HEK293 (cell line): Measurements from ENCODE around the gene WARS2.

ENCODE experiments used
- CTCF ChIA-PET: fragments of 350-600 bp; formaldehyde crosslinking; extraction: SDS; loops from one replicate; lab custom pipeline; 2021; ENCODE audit warnings: antibody characterized with exemption; lab: Yijun Ruan, JAX
- POLR2A ChIA-PET: fragments of 300-600 bp; formaldehyde crosslinking; extraction: SDS; loops from one replicate; lab custom pipeline; 2020; ENCODE audit warnings: antibody characterized with exemption, inconsistent platforms; lab: Yijun Ruan, JAX
- H3K27ac ChIP-seq: fragments of 200-500 bp; sonication (Bioruptor generic); 2 replicates; pipeline ENCODE4 v1.5.1; 2014; ENCODE audit warnings: low read depth, low read length, control low read depth, inconsistent platforms; ENCODE audit errors: extremely low read depth
- H3K36me3 ChIP-seq, 2 experiments: fragments of 200-500 bp in 1 of 2; sonication (Bioruptor generic) in 1 of 2; 1 replicate in 1 of 2; 2 replicates in 1 of 2; pipeline ENCODE4 v1.5.1; 2014 to 2017; ENCODE audit warnings: inconsistent platforms in 2 of 2, low read length in 2 of 2; ENCODE audit not compliant: control insufficient read depth in 2 of 2, insufficient read depth in 1 of 2
- H3K4me1 ChIP-seq: fragments of 200-500 bp; sonication (Bioruptor generic); 2 replicates; pipeline ENCODE4 v1.5.1; 2014; ENCODE audit warnings: mild to moderate bottlenecking, low read length, inconsistent platforms; ENCODE audit not compliant: control insufficient read depth, insufficient read depth
- H3K4me3 ChIP-seq: 2 replicates; pipeline ENCODE4 v1.5.1; 2011; ENCODE audit warnings: low read depth, mild to moderate bottlenecking, control low read depth, low read length, moderate library complexity
- H3K9me3 ChIP-seq: fragments of 200-500 bp; sonication (Bioruptor generic); 2 replicates; pipeline ENCODE4 v1.5.1; 2014; ENCODE audit warnings: low read depth, low read length, inconsistent platforms; ENCODE audit not compliant: control insufficient read depth, insufficient read depth
- FEZF1 ChIP-seq: fragments of 450-650 bp; formaldehyde crosslinking; IDR thresholded peaks from 2 replicates; pipeline ENCODE4 v1.5.1; 2016; ENCODE audit warnings: missing biosample characterization, missing genetic modification characterization
- KLF1 ChIP-seq: fragments of 450-650 bp; formaldehyde crosslinking; IDR thresholded peaks from 2 replicates; pipeline ENCODE4 v1.5.1; 2016; ENCODE audit warnings: missing biosample characterization, missing genetic modification characterization
- KLF10 ChIP-seq: fragments of 450-650 bp; IDR thresholded peaks from 2 replicates; pipeline ENCODE4 v1.5.1; 2018; ENCODE audit warnings: missing biosample characterization, mild to moderate bottlenecking, missing genetic modification characterization
- KLF9 ChIP-seq: fragments of 450-650 bp; formaldehyde crosslinking; IDR thresholded peaks from 2 replicates; pipeline ENCODE4 v1.5.1; 2016; ENCODE audit warnings: missing biosample characterization, missing genetic modification characterization, low read depth
- MZF1 ChIP-seq: fragments of 450-650 bp; formaldehyde crosslinking; IDR thresholded peaks from 2 replicates; pipeline ENCODE4 v1.5.1; 2017; ENCODE audit warnings: missing biosample characterization, missing genetic modification characterization, borderline replicate concordance
- ZBTB44 ChIP-seq: fragments of 450-650 bp; IDR thresholded peaks from 2 replicates; pipeline ENCODE4 v1.5.1; 2018; ENCODE audit warnings: missing biosample characterization, mild to moderate bottlenecking, missing genetic modification characterization
- ZNF16 ChIP-seq: fragments of 450-650 bp; formaldehyde crosslinking; IDR thresholded peaks from 2 replicates; pipeline ENCODE4 v1.5.1; 2016; ENCODE audit warnings: low read depth, missing biosample characterization, missing genetic modification characterization
- ZNF169 ChIP-seq: fragments of 450-650 bp; formaldehyde crosslinking; IDR thresholded peaks from 2 replicates; pipeline ENCODE4 v1.5.1; 2016; ENCODE audit warnings: missing biosample characterization, missing genetic modification characterization
- ZNF175 ChIP-seq: fragments of 450-650 bp; formaldehyde crosslinking; IDR thresholded peaks from 2 replicates; pipeline ENCODE4 v1.5.1; 2016; ENCODE audit warnings: missing biosample characterization, missing genetic modification characterization
- ZNF211 ChIP-seq: fragments of 450-650 bp; formaldehyde crosslinking; IDR thresholded peaks from 2 replicates; pipeline ENCODE4 v1.5.1; 2016; ENCODE audit warnings: low read depth, missing biosample characterization, missing genetic modification characterization
- ZNF311 ChIP-seq: fragments of 450-650 bp; formaldehyde crosslinking; IDR thresholded peaks from 2 replicates; pipeline ENCODE4 v1.5.1; 2017; ENCODE audit warnings: missing biosample characterization, missing genetic modification characterization, borderline replicate concordance
- ZNF473 ChIP-seq: fragments of 450-650 bp; formaldehyde crosslinking; IDR thresholded peaks from 2 replicates; pipeline ENCODE4 v1.5.1; 2017; ENCODE audit warnings: missing biosample characterization, missing genetic modification characterization
- ZNF501 ChIP-seq: fragments of 450-650 bp; formaldehyde crosslinking; IDR thresholded peaks from 2 replicates; pipeline ENCODE4 v1.5.1; 2016; ENCODE audit warnings: missing biosample characterization, missing genetic modification characterization
- ZNF571 ChIP-seq: fragments of 450-650 bp; formaldehyde crosslinking; IDR thresholded peaks from 2 replicates; pipeline ENCODE4 v1.5.0; 2017; ENCODE audit warnings: missing biosample characterization, missing genetic modification characterization
- ZNF600 ChIP-seq: fragments of 450-650 bp; formaldehyde crosslinking; IDR thresholded peaks from 2 replicates; pipeline ENCODE4 v1.5.1; 2016; ENCODE audit warnings: missing biosample characterization, missing genetic modification characterization
- ZNF843 ChIP-seq: fragments of 450-650 bp; formaldehyde crosslinking; IDR thresholded peaks from 2 replicates; pipeline ENCODE4 v1.5.1; 2016; ENCODE audit warnings: missing biosample characterization, missing genetic modification characterization
- ZSCAN23 ChIP-seq: fragments of 450-650 bp; formaldehyde crosslinking; IDR thresholded peaks from 2 replicates; pipeline ENCODE4 v1.5.1; 2016; ENCODE audit warnings: missing biosample characterization, missing genetic modification characterization
- ZSCAN4 ChIP-seq: fragments of 450-650 bp; formaldehyde crosslinking; IDR thresholded peaks from 2 replicates; pipeline ENCODE4 v1.5.1; 2017; ENCODE audit warnings: missing biosample characterization, missing genetic modification characterization
- ZSCAN5A ChIP-seq: fragments of 450-650 bp; formaldehyde crosslinking; IDR thresholded peaks from 2 replicates; pipeline ENCODE4 v1.5.1; 2016; ENCODE audit warnings: missing biosample characterization, missing genetic modification characterization
- TF ChIP-seq, protein P1 (sequence below): fragments of 450-650 bp; formaldehyde crosslinking; IDR thresholded peaks from 2 replicates; pipeline ENCODE4 v1.5.1; 2016; ENCODE audit warnings: missing biosample characterization, missing genetic modification characterization
- TF ChIP-seq, protein P2 (sequence below): fragments of 450-650 bp; formaldehyde crosslinking; conservative IDR thresholded peaks from 2 replicates; pipeline ENCODE4 v1.5.1; 2016; ENCODE audit warnings: low read depth, missing biosample characterization, missing genetic modification characterization
- TF ChIP-seq, protein P3 (sequence below): fragments of 450-650 bp; formaldehyde crosslinking; IDR thresholded peaks from 2 replicates; pipeline ENCODE4 v1.5.1; 2016; ENCODE audit warnings: missing biosample characterization, missing genetic modification characterization
- TF ChIP-seq, protein P4 (sequence below): sonication (generic); formaldehyde crosslinking; IDR thresholded peaks from 2 replicates; pipeline ENCODE4 v1.8.1; 2022; ENCODE audit warnings: mild to moderate bottlenecking, moderate library complexity, missing genetic modification reagents

WARS2 gene

DNA sequence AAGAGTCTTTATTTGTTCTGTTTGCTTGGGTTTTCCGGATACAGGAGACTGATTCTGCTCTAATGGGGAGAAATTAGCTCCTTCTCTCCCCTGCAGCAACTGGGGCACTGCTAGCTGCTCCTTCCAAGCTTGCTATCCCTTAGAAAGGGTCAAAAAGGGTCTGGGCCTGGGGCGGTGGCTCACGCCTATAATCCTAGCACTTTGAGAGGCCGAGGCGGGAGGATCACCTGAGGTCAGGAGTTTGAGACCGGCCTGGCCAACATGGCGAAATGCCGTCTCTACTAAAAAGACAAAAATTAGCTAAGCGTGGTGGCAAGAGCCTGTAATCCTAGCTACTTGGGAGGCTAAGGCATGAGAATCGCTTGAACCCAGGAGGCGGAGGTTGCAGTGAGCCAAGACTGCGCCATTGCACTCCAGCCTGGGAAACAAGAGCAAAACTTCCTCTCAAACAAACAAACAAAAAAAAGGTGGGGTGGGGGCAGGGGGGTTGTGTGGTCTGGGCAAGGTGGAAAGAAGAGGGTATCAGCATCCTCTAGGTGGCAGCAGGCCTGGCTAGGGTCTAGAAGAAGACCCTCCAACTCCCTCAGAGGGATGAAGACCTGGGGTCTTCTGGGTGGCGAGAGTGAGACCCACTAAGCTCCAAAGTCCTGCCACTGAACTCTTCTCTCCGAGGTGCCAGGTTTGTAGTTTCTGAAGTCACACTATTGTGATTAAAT is 136.9 kb downstream of the WARS2 start (continued):
- TF ChIP-seq, protein P1, sequence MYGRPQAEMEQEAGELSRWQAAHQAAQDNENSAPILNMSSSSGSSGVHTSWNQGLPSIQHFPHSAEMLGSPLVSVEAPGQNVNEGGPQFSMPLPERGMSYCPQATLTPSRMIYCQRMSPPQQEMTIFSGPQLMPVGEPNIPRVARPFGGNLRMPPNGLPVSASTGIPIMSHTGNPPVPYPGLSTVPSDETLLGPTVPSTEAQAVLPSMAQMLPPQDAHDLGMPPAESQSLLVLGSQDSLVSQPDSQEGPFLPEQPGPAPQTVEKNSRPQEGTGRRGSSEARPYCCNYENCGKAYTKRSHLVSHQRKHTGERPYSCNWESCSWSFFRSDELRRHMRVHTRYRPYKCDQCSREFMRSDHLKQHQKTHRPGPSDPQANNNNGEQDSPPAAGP (tag by site-specific recombination), result no peak
- no peak for TF ChIP-seq ZNF571 (tag by site-specific recombination)
- no peak for TF ChIP-seq KLF1
- no peak for TF ChIP-seq MZF1
- TF ChIP-seq FEZF1 (tag by site-specific recombination), result no peak
- TF ChIP-seq, protein P2, sequence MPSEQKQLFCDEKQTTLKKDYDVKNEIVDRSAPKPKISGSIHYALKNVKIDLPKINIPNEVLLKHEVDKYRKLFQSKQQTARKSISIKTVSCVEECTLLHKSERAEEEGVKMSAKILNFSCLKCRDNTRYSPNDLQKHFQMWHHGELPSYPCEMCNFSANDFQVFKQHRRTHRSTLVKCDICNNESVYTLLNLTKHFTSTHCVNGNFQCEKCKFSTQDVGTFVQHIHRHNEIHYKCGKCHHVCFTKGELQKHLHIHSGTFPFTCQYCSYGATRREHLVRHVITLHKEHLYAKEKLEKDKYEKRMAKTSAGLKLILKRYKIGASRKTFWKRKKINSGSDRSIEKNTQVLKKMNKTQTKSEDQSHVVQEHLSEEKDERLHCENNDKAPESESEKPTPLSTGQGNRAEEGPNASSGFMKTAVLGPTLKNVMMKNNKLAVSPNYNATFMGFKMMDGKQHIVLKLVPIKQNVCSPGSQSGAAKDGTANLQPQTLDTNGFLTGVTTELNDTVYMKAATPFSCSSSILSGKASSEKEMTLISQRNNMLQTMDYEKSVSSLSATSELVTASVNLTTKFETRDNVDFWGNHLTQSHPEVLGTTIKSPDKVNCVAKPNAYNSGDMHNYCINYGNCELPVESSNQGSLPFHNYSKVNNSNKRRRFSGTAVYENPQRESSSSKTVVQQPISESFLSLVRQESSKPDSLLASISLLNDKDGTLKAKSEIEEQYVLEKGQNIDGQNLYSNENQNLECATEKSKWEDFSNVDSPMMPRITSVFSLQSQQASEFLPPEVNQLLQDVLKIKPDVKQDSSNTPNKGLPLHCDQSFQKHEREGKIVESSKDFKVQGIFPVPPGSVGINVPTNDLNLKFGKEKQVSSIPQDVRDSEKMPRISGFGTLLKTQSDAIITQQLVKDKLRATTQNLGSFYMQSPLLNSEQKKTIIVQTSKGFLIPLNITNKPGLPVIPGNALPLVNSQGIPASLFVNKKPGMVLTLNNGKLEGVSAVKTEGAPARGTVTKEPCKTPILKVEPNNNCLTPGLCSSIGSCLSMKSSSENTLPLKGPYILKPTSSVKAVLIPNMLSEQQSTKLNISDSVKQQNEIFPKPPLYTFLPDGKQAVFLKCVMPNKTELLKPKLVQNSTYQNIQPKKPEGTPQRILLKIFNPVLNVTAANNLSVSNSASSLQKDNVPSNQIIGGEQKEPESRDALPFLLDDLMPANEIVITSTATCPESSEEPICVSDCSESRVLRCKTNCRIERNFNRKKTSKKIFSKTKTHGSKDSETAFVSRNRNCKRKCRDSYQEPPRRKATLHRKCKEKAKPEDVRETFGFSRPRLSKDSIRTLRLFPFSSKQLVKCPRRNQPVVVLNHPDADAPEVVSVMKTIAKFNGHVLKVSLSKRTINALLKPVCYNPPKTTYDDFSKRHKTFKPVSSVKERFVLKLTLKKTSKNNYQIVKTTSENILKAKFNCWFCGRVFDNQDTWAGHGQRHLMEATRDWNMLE (tag by site-specific recombination), result no peak
- TF ChIP-seq ZNF473 (tag by site-specific recombination), result no peak
- TF ChIP-seq, protein P3, sequence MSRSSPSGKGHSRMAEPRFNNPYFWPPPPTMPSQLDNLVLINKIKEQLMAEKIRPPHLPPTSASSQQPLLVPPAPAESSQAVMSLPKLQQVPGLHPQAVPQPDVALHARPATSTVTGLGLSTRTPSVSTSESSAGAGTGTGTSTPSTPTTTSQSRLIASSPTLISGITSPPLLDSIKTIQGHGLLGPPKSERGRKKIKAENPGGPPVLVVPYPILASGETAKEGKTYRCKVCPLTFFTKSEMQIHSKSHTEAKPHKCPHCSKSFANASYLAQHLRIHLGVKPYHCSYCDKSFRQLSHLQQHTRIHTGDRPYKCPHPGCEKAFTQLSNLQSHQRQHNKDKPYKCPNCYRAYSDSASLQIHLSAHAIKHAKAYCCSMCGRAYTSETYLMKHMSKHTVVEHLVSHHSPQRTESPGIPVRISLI (tag by site-specific recombination), result no peak
- TF ChIP-seq ZNF501 (tag by site-specific recombination), result no peak

DNA sequence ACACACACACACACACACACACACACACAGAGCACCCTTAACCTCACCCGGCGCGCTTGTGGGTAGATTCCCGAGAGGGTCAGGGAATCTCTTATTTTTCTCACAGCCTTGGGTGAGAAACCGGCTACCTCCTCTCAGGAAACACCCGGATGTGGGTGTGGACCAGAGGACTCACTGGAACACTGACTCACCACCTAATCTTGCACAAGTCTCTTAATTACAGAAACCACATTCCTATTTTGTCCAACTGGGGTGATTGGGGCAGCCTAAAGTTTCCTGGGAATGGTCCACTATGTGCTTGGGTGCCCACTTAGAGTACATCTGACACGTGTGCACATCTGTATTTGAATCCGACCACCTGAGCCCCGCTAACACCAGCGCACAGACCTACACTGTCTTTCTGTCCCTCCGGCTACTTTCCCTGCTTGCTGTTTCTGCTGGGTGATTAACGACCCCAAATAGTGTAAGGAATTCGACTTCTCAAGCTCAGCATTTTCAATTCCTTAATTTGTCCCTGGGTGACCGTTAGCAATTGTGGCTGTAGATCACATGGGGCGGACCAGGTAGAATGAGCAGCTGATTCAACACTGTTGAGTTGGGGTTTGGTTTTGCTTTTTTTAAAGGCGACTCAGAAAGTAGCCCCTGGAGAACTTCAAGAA is 138.3 kb downstream of the WARS2 start:
- CTCF ChIA-PET, result interaction anchor here (1.7 kb wide), 1 partner anchor 273 kb away, joined by 6 read pairs; no protein-coding TSS in a partner anchor
- Histone ChIP-seq H3K4me1 (no peaks in the 10 kb centered on the region), H3K4me3 (no peak overlapping the region), H3K36me3 (no peaks in the 10 kb centered on the region), H3K9me3 (no peaks in the 10 kb centered on the region), H3K27ac (no peak overlapping the region)
- POLR2A ChIA-PET, result no interaction called here
- TF ChIP-seq ZNF600 (tag by site-specific recombination) (no peak), ZNF16 (tag by site-specific recombination) (no peak), ZNF311 (tag by site-specific recombination) (no peak), ZNF843 (no peak), ZNF175 (tag by site-specific recombination) (no peak), KLF9 (no peak), ZNF211 (no peak), ZSCAN4 (tag by site-specific recombination) (no peak), ZBTB44 (no peak), KLF10 (no peak), ZSCAN5A (tag by site-specific recombination) (no peak), ZNF169 (no peak), ZSCAN23 (tag by site-specific recombination) (no peak)
- TF ChIP-seq, protein P4, sequence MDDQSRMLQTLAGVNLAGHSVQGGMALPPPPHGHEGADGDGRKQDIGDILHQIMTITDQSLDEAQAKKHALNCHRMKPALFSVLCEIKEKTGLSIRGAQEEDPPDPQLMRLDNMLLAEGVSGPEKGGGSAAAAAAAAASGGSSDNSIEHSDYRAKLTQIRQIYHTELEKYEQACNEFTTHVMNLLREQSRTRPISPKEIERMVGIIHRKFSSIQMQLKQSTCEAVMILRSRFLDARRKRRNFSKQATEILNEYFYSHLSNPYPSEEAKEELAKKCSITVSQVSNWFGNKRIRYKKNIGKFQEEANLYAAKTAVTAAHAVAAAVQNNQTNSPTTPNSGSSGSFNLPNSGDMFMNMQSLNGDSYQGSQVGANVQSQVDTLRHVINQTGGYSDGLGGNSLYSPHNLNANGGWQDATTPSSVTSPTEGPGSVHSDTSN (CRISPR knock-in tag), result no peak
